IMR-90 (cell line): Measurements from ENCODE around the gene TULP4. TPM values are rescaled to one million over a fixed set of nuclear protein-coding genes. Genes with fewer than 3 reads are reported as not detected.

Experiments
- ATAC-seq: fragments of 200-7000 bp; cut with Tn5 transposase; 2 replicates; pipeline ENCODE4 v1.9.1; 2020; ENCODE audit warnings: low read depth, mild to moderate bottlenecking, moderate library complexity
- BruUV-seq: library from RNA; stranded (reverse); fragments of 400-500 nt; replicated peaks from 2 replicates; lab custom pipeline; 2021; lab: Mats Ljungman, UMichigan
- CTCF ChIA-PET: fragments of 300-600 bp; formaldehyde crosslinking; extraction: SDS; loops from one replicate; lab custom pipeline; 2021; ENCODE audit warnings: antibody characterized with exemption; lab: Yijun Ruan, JAX
- POLR2A ChIA-PET: fragments of 300-600 bp; sonication (Branson Sonifier 250); formaldehyde crosslinking; loops from one replicate; lab custom pipeline; 2022; ENCODE audit warnings: antibody characterized with exemption; ENCODE audit not compliant: unreplicated experiment; lab: Charles Lee
- DNase-seq: peaks from one replicate; pipeline ENCODE4 v3.0.0; 2013
- H2AFZ ChIP-seq: replicated peaks from 2 replicates; pipeline ENCODE3; 2013; ENCODE audit warnings: low read length, mild to moderate bottlenecking; ENCODE audit not compliant: poor library complexity
- H2AK5ac ChIP-seq: 2 replicates; pipeline ENCODE4 v1.6.1; 2013; ENCODE audit warnings: low read depth, low read length, inconsistent platforms
- H2AK9ac ChIP-seq: replicated peaks from 2 replicates; pipeline ENCODE3; 2013; ENCODE audit warnings: mild to moderate bottlenecking, low read depth, low read length, moderate library complexity; ENCODE audit not compliant: poor library complexity
- H2BK120ac ChIP-seq: 2 replicates; pipeline ENCODE4 v1.6.1; 2013; ENCODE audit warnings: low read depth, low read length, inconsistent platforms
- H2BK15ac ChIP-seq: 3 replicates; pipeline ENCODE4 v1.6.1; 2013; ENCODE audit warnings: low read depth, low read length, inconsistent platforms
- H2BK20ac ChIP-seq: 2 replicates; pipeline ENCODE4 v1.6.1; 2013; ENCODE audit warnings: low read depth, mild to moderate bottlenecking, inconsistent platforms, low read length, moderate library complexity
- H2BK5ac ChIP-seq: 2 replicates; pipeline ENCODE4 v1.6.1; 2013; ENCODE audit warnings: mild to moderate bottlenecking, low read depth, low read length, inconsistent platforms; ENCODE audit not compliant: poor library complexity, severe bottlenecking
- H3K14ac ChIP-seq: replicated peaks from 2 replicates; pipeline ENCODE4 v1.6.1; 2013; ENCODE audit warnings: low read depth, low read length, inconsistent platforms
- H3K18ac ChIP-seq: 2 replicates; pipeline ENCODE4 v1.6.1; 2013; ENCODE audit warnings: low read depth, low read length, control low read depth
- H3K23ac ChIP-seq: 2 replicates; pipeline ENCODE4 v1.6.1; 2013; ENCODE audit warnings: low read depth, low read length, inconsistent platforms
- H3K27ac ChIP-seq: 2 replicates; pipeline ENCODE4 v1.5.1; 2013; ENCODE audit warnings: mild to moderate bottlenecking, control low read depth, low read length; ENCODE audit not compliant: insufficient read depth
- H3K27me3 ChIP-seq: 2 replicates; pipeline ENCODE4 v1.6.1; 2013; ENCODE audit warnings: low read length; ENCODE audit not compliant: control insufficient read depth, insufficient read depth
- H3K36me3 ChIP-seq: 2 replicates; pipeline ENCODE4 v1.6.1; 2013; ENCODE audit warnings: low read length, mixed read lengths; ENCODE audit not compliant: control insufficient read depth, insufficient read depth
- H3K4ac ChIP-seq: 2 replicates; pipeline ENCODE4 v1.6.1; 2013; ENCODE audit warnings: low read depth, low read length, inconsistent platforms
- H3K4me1 ChIP-seq: 2 replicates; pipeline ENCODE4 v1.6.1; 2013; ENCODE audit warnings: low read length, mixed read lengths; ENCODE audit not compliant: control insufficient read depth, insufficient read depth
- H3K4me2 ChIP-seq: 2 replicates; pipeline ENCODE4 v1.6.1; 2013; ENCODE audit warnings: low read depth, mild to moderate bottlenecking, control low read depth, low read length, moderate library complexity
- H3K4me3 ChIP-seq: 2 replicates; pipeline ENCODE4 v1.5.1; 2013; ENCODE audit warnings: low read depth, mild to moderate bottlenecking, control low read depth, low read length, moderate library complexity; ENCODE audit not compliant: insufficient read depth
- H3K56ac ChIP-seq: 2 replicates; pipeline ENCODE4 v1.6.1; 2013; ENCODE audit warnings: low read length, inconsistent platforms; ENCODE audit not compliant: insufficient read depth; ENCODE audit errors: extremely low read depth
- H3K79me1 ChIP-seq, 2 experiments: 2 replicates each; pipeline ENCODE4 v1.6.1; 2013; ENCODE audit warnings: low read length in 2 of 2, inconsistent platforms in 1 of 2, low read depth in 1 of 2
- H3K9ac ChIP-seq: 2 replicates; pipeline ENCODE4 v1.6.1; 2013; ENCODE audit warnings: low read depth, low read length, control low read depth
- H3K9me1 ChIP-seq: 2 replicates; pipeline ENCODE4 v1.6.1; 2013; ENCODE audit warnings: low read length, inconsistent platforms; ENCODE audit not compliant: insufficient read depth
- H3K9me3 ChIP-seq: 2 replicates; pipeline ENCODE4 v1.6.1; 2013; ENCODE audit warnings: low read length; ENCODE audit not compliant: control insufficient read depth, insufficient read depth
- H4K20me1 ChIP-seq: 2 replicates; pipeline ENCODE4 v1.6.1; 2013; ENCODE audit warnings: low read length, inconsistent platforms; ENCODE audit not compliant: insufficient read depth
- H4K5ac ChIP-seq: 2 replicates; pipeline ENCODE4 v1.6.1; 2013; ENCODE audit warnings: mild to moderate bottlenecking, low read depth, low read length, control low read depth
- H4K8ac ChIP-seq, 2 experiments: 2 replicates each; pipeline ENCODE4 v1.6.1; 2013; ENCODE audit warnings: low read depth in 2 of 2, low read length in 2 of 2, control low read depth in 1 of 2, inconsistent platforms in 1 of 2
- H4K91ac ChIP-seq: 2 replicates; pipeline ENCODE4 v1.6.1; 2013; ENCODE audit warnings: low read depth, low read length, inconsistent platforms; ENCODE audit not compliant: insufficient read depth
- CEBPB ChIP-seq: IDR thresholded peaks from 2 replicates; pipeline ENCODE4 v1.6.1; 2012; ENCODE audit warnings: low read depth, low read length, improper control_type of control experiment
- CHD1 ChIP-seq: IDR thresholded peaks from 2 replicates; pipeline ENCODE4 v1.6.1; 2012; ENCODE audit warnings: low read depth, low read length, improper control_type of control experiment
- ELK1 ChIP-seq: fragments of 150-350 bp; IDR thresholded peaks from 2 replicates; pipeline ENCODE4 v1.6.1; 2016; ENCODE audit warnings: low read depth, mild to moderate bottlenecking, low read length, moderate library complexity, borderline replicate concordance
- FOS ChIP-seq: fragments of 150-350 bp; IDR thresholded peaks from 2 replicates; pipeline ENCODE4 v1.6.1; 2016; ENCODE audit warnings: low read depth, low read length
- NFE2L2 ChIP-seq: fragments of 150-350 bp; IDR thresholded peaks from 2 replicates; pipeline ENCODE4 v1.6.1; 2016; ENCODE audit warnings: low read depth, mild to moderate bottlenecking, low read length
- POLR2A ChIP-seq: IDR thresholded peaks from 2 replicates; pipeline ENCODE4 v1.6.1; 2012; ENCODE audit warnings: mild to moderate bottlenecking, low read depth, low read length
- RCOR1 ChIP-seq: IDR thresholded peaks from 2 replicates; pipeline ENCODE4 v1.6.1; 2012; ENCODE audit warnings: mild to moderate bottlenecking, low read length, improper control_type of control experiment; ENCODE audit not compliant: insufficient replicate concordance
- WGBS, 2 experiments: methylation state at CpG; one replicate each; pipeline versions ENCODE4 v1.1.5 to v1.1.7; 2013; ENCODE audit warnings: missing lambda C conversion rate in 2 of 2; ENCODE audit not compliant: insufficient read length in 1 of 2; ENCODE audit errors: extremely low coverage in 2 of 2; 5-methylcytosine and 5-hydroxymethylcytosine counted together
- dilution Hi-C: fragments of 300-500 bp; cut with HindIII; formaldehyde crosslinking; loops from one replicate; pipeline ENCODE4 v1.14.3; 2018; ENCODE audit warnings: low sequenced_read_pairs; ENCODE audit not compliant: unreplicated experiment
- in situ Hi-C: fragments of 300-500 bp; cut with MboI; formaldehyde crosslinking; loops from 3 replicates; pipeline ENCODE4 v1.14.3; 2019; ENCODE audit warnings: low sequenced_read_pairs, inconsistent platforms, mixed read lengths
- intact Hi-C: fragments of 100-400 bp; cut with micrococcal nuclease; formaldehyde crosslinking; loops from 2 replicates; pipeline ENCODE4 v1.10.0; 2022
- polyA plus RNA-seq, 3 experiments: library from polyadenylated mRNA; depleted of rRNA; stranded (reverse); fragments of >200 nt; gene quantifications; 2 replicates each; pipeline ENCODE4 v1.2.3, GENCODE V29; 2012; ENCODE audit warnings: low replicate concordance in 1 of 3
- total RNA-seq: library from RNA; depleted of rRNA; stranded (reverse); fragments of >200 nt; gene quantifications from 2 replicates; pipeline ENCODE4 v1.2.3, GENCODE V29; 2012

Gene TULP4
- total and polyA plus RNA-seq, 2 of the 4 experiments (the other 2 are of a cell fraction) = 8.1 to 30.6 TPM

GRCh38 chr6:158489441-158489840, 177.2 kb downstream of the TULP4 start:
- Histone ChIP-seq H4K91ac (no peak overlapping the region; the same call in 1 of the 2 replicates), H3K18ac (no peak overlapping the region), H2AFZ (no peak overlapping the region), H2AK5ac (no peak overlapping the region), H2BK5ac (no peak overlapping the region), H2AK9ac (no peak overlapping the region), H3K27ac (no peak overlapping the region), H3K4me2 (no peak overlapping the region), H3K56ac (no peak overlapping the region), H3K4me1 (peaks cover 11% of the 10 kb centered on the region), H4K5ac (no peak overlapping the region), H3K23ac (no peak overlapping the region), H3K9me3 (no peaks in the 10 kb centered on the region), H3K9me1 (peaks cover 12% of the 10 kb centered on the region), H2BK120ac (peak overlapping the region; percentile 5; the same call in 1 of the 2 replicates), H3K9ac (no peak overlapping the region), H4K20me1 (no peaks in the 10 kb centered on the region), H4K8ac (no peak overlapping the region), H3K36me3 (peaks cover 8% of the 10 kb centered on the region), H3K4me3 (no peak overlapping the region), H2BK20ac (no peak overlapping the region), H3K14ac (no peak overlapping the region), H2BK15ac (no peak overlapping the region), H3K4ac (no peak overlapping the region), H3K27me3 (no peaks in the 10 kb centered on the region), H3K79me1 (peaks cover 0 to 4% of the 10 kb centered on the region in 2 experiments; a peak in 2 of 4 replicates)
- dilution Hi-C loops (no loop called here), intact Hi-C loops (loop anchor here (10.0 kb wide), 1 partner anchor 265 kb away; no protein-coding TSS in a partner anchor), in situ Hi-C loops (no loop called here)
- ATAC-seq (no peak), DNase-seq (no peak)
- BruUV-seq = no TSS peak
- POLR2A ChIA-PET = no interaction called here
- CTCF ChIA-PET = no interaction called here
- no peak for TF ChIP-seq FOS
- TF ChIP-seq CEBPB = no peak
- no peak for TF ChIP-seq RCOR1
- no peak for TF ChIP-seq NFE2L2
- no peak for TF ChIP-seq CHD1
- TF ChIP-seq POLR2A = no peak
- no peak for TF ChIP-seq ELK1
- no CpG with 5 or more reads among the region's 4 CpGs for WGBS, 2 experiments
